ENCODE results near the gene OR51E1. TPM values are rescaled to one million over a fixed set of nuclear protein-coding genes. Genes with fewer than 3 reads are reported as not detected.

OR51E1 gene
- total and polyA plus RNA-seq, 3 donors from 2014 or later, result 0.31 to 0.59 (median 0.55) TPM

DNA sequence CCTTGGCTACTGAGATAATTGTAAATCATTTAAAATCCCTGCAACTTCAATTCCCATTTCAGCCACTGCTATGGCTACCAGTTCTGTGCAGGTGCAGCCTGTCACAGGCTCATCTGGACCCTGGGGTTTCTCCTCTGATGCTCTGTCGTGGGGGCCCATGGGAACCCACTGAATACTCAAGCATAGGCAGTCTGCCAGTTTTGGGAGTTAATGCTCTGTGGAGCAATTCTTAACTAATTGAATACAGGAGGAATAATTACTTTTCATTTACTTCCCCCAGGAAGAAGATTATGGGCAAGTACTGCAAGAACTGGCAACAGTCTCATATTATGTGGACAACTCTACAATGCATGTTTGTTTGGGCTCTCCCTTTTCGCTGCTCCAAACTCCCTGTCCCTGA lies 28.0 kb downstream of the OR51E1 start:
- 47 to 81% methylated on average over 2 of the region's 2 CpGs for WGBS, 2 donors
- intact Hi-C loops (cut with DNase I; ENCODE audit: low total_unique reads), result no loop called here
- Histone ChIP-seq H3K4me3 (no peak overlapping the region), H3K4me1 (no peaks in the 10 kb centered on the region), H3K9me3 (no peaks in the 10 kb centered on the region), H3K27ac (no peak overlapping the region), H3K27me3 (no peaks in the 10 kb centered on the region), H3K36me3 (ENCODE audit: low read depth, missing control alignments) (no peaks in the 10 kb centered on the region)
- DNase-seq, result no peak
- no peak for TF ChIP-seq POLR2A (IDR thresholded peaks at IDR 0.05)
- TF ChIP-seq, protein P1, sequence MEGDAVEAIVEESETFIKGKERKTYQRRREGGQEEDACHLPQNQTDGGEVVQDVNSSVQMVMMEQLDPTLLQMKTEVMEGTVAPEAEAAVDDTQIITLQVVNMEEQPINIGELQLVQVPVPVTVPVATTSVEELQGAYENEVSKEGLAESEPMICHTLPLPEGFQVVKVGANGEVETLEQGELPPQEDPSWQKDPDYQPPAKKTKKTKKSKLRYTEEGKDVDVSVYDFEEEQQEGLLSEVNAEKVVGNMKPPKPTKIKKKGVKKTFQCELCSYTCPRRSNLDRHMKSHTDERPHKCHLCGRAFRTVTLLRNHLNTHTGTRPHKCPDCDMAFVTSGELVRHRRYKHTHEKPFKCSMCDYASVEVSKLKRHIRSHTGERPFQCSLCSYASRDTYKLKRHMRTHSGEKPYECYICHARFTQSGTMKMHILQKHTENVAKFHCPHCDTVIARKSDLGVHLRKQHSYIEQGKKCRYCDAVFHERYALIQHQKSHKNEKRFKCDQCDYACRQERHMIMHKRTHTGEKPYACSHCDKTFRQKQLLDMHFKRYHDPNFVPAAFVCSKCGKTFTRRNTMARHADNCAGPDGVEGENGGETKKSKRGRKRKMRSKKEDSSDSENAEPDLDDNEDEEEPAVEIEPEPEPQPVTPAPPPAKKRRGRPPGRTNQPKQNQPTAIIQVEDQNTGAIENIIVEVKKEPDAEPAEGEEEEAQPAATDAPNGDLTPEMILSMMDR (IDR thresholded peaks at IDR 0.05), result no peak

DNA sequence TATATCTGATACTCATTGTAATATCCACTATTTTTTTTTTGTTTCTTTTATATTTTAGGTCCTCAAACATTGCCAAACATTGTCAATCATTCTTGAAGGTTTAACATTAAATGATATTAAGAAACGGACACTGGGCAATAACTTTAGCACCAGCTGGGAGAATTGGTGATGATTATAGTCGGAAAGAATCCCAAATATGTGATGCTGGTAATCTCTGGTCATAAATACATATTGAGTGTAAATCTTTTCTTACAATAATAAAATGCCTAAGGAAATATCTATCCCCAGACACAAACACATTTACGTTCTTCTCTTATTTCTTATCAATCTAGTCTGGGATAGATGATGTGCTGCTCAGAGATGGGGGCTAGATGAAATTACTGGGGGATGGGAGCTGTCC lies 28.7 kb downstream of the OR51E1 start:
- H3K9me3 ChIP-seq, result no peaks in the 10 kb centered on the region
- no peak overlapping the region for H3K27ac ChIP-seq
- H3K4me1 ChIP-seq, result no peaks in the 10 kb centered on the region
- TF ChIP-seq POLR2A (IDR thresholded peaks at IDR 0.05), result no peak
- TF ChIP-seq, protein P1 (IDR thresholded peaks at IDR 0.05), result no peak
- intact Hi-C loops (cut with DNase I; ENCODE audit: low total_unique reads), result no loop called here
- no peak for DNase-seq
- H3K27me3 ChIP-seq, result no peaks in the 10 kb centered on the region
- H3K36me3 ChIP-seq (ENCODE audit: low read depth, missing control alignments), result no peaks in the 10 kb centered on the region
- WGBS, 2 donors, result 66 to 77% methylated on average over 3 of the region's 3 CpGs
- H3K4me3 ChIP-seq, result no peak overlapping the region

DNA sequence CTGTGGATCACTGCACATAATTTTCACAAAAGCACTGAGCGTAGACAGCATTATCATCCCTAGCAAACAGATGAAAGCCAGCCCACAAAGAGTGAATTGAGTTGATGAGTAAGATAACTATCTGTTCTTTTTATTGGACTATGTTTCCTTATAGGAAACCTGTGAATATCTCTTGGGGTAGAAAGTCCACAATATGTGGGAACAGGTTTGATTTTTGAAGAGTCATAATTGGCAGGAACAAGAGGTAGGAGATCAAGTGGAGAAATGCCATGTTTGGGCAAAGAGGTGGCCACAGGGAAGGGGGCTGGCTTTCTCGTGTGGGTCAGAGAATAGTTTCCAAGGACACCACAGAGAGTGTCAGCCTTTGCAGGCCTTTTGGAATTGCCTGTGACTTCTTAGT lies 30.0 kb downstream of the OR51E1 start:
- Histone ChIP-seq H3K9me3 (no peaks in the 10 kb centered on the region), H3K36me3 (ENCODE audit: low read depth, missing control alignments) (no peaks in the 10 kb centered on the region), H3K4me3 (no peak overlapping the region), H3K4me1 (no peaks in the 10 kb centered on the region), H3K27me3 (no peaks in the 10 kb centered on the region), H3K27ac (no peak overlapping the region)
- intact Hi-C loops (cut with DNase I; ENCODE audit: low total_unique reads), result no loop called here
- TF ChIP-seq, protein P1 (IDR thresholded peaks at IDR 0.05), result no peak
- TF ChIP-seq POLR2A (IDR thresholded peaks at IDR 0.05), result no peak
- DNase-seq, result no peak
- 64 to 77% methylated on average over 2 of the region's 2 CpGs for WGBS, 2 donors

DNA sequence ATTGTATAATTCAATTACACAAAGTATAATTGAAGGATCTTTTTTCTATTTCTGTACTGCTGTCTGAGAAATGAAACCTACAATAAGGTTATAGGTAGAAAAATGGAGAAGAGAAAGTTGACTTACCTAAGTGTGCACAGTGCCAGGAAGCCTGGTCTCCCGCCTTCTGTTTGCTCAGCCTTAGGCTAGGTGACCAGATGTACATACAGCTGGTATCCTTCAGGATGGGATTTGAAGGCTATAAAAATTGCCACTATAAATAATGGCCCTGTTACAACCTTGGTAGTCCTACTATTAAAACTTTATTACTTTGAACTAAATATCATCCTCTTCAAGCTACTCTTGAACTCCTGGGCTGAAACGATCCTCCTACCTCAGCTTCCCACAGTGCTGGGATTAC lies 34.2 kb downstream of the OR51E1 start:
- H3K4me3 ChIP-seq, result no peak overlapping the region
- H3K27me3 ChIP-seq, result no peaks in the 10 kb centered on the region
- no peaks in the 10 kb centered on the region for H3K9me3 ChIP-seq
- no peaks in the 10 kb centered on the region for H3K4me1 ChIP-seq
- no peak overlapping the region for H3K27ac ChIP-seq
- intact Hi-C loops (cut with DNase I; ENCODE audit: low total_unique reads), result no loop called here
- H3K36me3 ChIP-seq (ENCODE audit: low read depth, missing control alignments), result no peaks in the 10 kb centered on the region
- TF ChIP-seq, protein P1 (IDR thresholded peaks at IDR 0.05), result no peak
- 77 to 92% methylated on average over 2 of the region's 2 CpGs for WGBS, 2 donors
- DNase-seq, result no peak

DNA sequence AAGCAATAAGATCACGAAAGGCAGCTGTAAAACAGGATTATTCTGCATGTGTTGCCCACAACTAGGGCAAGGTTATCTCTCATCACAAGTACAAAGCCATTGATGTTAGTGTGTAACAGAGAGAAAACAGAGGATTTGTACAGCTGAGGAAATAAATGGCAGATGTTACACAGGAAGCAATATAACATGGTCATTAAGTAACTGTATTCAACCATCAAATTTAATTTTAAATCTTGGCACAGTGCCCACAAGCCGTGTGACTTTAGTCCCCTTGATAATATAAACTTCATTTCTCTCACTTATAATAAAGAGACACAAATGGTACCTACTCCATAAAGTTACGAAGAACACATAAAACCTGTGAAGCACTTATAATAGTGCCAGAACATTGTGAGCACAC lies 36.6 kb downstream of the OR51E1 start:
- DNase-seq, result no peak
- no peaks in the 10 kb centered on the region for H3K27me3 ChIP-seq
- no peak overlapping the region for H3K4me3 ChIP-seq
- 58% methylated on average over 3 of the region's 3 CpGs for WGBS, 2 donors
- H3K36me3 ChIP-seq (ENCODE audit: low read depth, missing control alignments), result no peaks in the 10 kb centered on the region
- intact Hi-C loops (cut with DNase I; ENCODE audit: low total_unique reads), result no loop called here
- H3K9me3 ChIP-seq, result no peaks in the 10 kb centered on the region
- H3K27ac ChIP-seq, result no peak overlapping the region
- no peak for TF ChIP-seq POLR2A (IDR thresholded peaks at IDR 0.05)
- TF ChIP-seq, protein P1 (IDR thresholded peaks at IDR 0.05), result no peak
- H3K4me1 ChIP-seq, result no peaks in the 10 kb centered on the region

All from testis (tissue), 3 donors.